GM12878 (cell line): Measurements from ENCODE around the gene STK17A. TPM values are rescaled to one million over a fixed set of nuclear protein-coding genes. Genes with fewer than 3 reads are reported as not detected.

Experiments used
- ATAC-seq: fragments of 200-7000 bp; cut with Tn5 transposase; 3 replicates; pipeline ENCODE4 v1.9.1; 2020; ENCODE audit warnings: mild to moderate bottlenecking, moderate library complexity
- BruUV-seq: library from RNA; stranded (reverse); fragments of 400-500 nt; replicated peaks from 2 replicates; lab custom pipeline; 2021; lab: Mats Ljungman, UMichigan
- CTCF ChIA-PET: fragments of 300-600 bp; sonication (Branson Sonifier 250); formaldehyde crosslinking; extraction: SDS; loops from one replicate; lab custom pipeline; 2021; ENCODE audit warnings: inconsistent platforms; lab: Yijun Ruan, JAX
- POLR2A ChIA-PET: fragments of 350-600 bp; formaldehyde crosslinking; extraction: SDS; loops from one replicate; lab custom pipeline; 2021; ENCODE audit warnings: inconsistent platforms; lab: Charles Lee
- RAD21 ChIA-PET: fragments of 300-600 bp; sonication (Branson Sonifier 250); formaldehyde crosslinking; loops from one replicate; lab custom pipeline; 2023; ENCODE audit warnings: antibody characterized with exemption; ENCODE audit not compliant: unreplicated experiment; lab: Charles Lee
- SMC1A ChIA-PET: fragments of 300-600 bp; sonication (Branson Sonifier 250); formaldehyde crosslinking; loops from one replicate; lab custom pipeline; 2023; ENCODE audit not compliant: unreplicated experiment, uncharacterized antibody; lab: Charles Lee
- DNase-seq: peaks from one replicate; pipeline ENCODE4 v3.0.0-alpha.2; 2011; ENCODE audit warnings: low read depth, low spot score
- FAIRE-seq: peaks from 3 replicates; lab custom pipeline; 2011; peaks lifted over from hg19 to GRCh38; lab: Jason Lieb, UNC
- H2AFZ ChIP-seq: 2 replicates; pipeline ENCODE4 v1.6.0; 2011; ENCODE audit warnings: low read depth, low read length, control low read depth; ENCODE audit not compliant: control insufficient read depth
- H3K27ac ChIP-seq: 2 replicates; pipeline ENCODE4 v1.5.1; 2011; ENCODE audit warnings: control low read depth; ENCODE audit not compliant: control insufficient read depth, insufficient read depth
- H3K27me3 ChIP-seq, 2 experiments: replicated peaks in 1 of 2; 2 replicates each; pipeline versions ENCODE4 v1.6.0 to v1.6.1; 2011; ENCODE audit warnings: low read length in 1 of 2; ENCODE audit not compliant: control insufficient read depth in 2 of 2, insufficient read depth in 2 of 2
- H3K36me3 ChIP-seq, 2 experiments: 2 replicates each; pipeline ENCODE4 v1.5.1; 2011; ENCODE audit warnings: low read length in 1 of 2; ENCODE audit not compliant: control insufficient read depth in 2 of 2, insufficient read depth in 2 of 2
- H3K4me1 ChIP-seq: 2 replicates; pipeline ENCODE4 v1.6.1; 2011; ENCODE audit warnings: mild to moderate bottlenecking, low read length, moderate library complexity, mixed read lengths; ENCODE audit not compliant: control insufficient read depth, insufficient read depth
- H3K4me2 ChIP-seq: 2 replicates; pipeline ENCODE4 v1.6.0; 2011; ENCODE audit warnings: control low read depth; ENCODE audit not compliant: control insufficient read depth, insufficient read depth
- H3K4me3 ChIP-seq: fragments of 200-600 bp; sonication (generic); 2 replicates; pipeline ENCODE4 v1.5.1; 2016
- H3K79me2 ChIP-seq: 2 replicates; pipeline ENCODE4 v1.6.0; 2011; ENCODE audit warnings: low read length; ENCODE audit not compliant: control insufficient read depth, insufficient read depth
- H3K9ac ChIP-seq: 2 replicates; pipeline ENCODE4 v1.8.0; 2011; ENCODE audit warnings: low read length, control low read depth, mixed read lengths; ENCODE audit not compliant: control insufficient read depth, insufficient read depth
- H3K9me3 ChIP-seq: replicated peaks from 3 replicates; pipeline ENCODE4 v1.5.1; 2011; ENCODE audit warnings: mild to moderate bottlenecking, low read length; ENCODE audit not compliant: control insufficient read depth, insufficient read depth
- H4K20me1 ChIP-seq: 2 replicates; pipeline ENCODE4 v1.6.0; 2011; ENCODE audit not compliant: control insufficient read depth, insufficient read depth
- CBFB ChIP-seq: IDR thresholded peaks from 2 replicates; pipeline ENCODE4 v1.6.1; 2016; ENCODE audit warnings: antibody characterized with exemption, low read depth
- EZH2 ChIP-seq: IDR thresholded peaks from 2 replicates; pipeline ENCODE4 v1.6.1; 2012; ENCODE audit warnings: low read depth, mild to moderate bottlenecking, control low read depth, inconsistent platforms, low read length, borderline replicate concordance; ENCODE audit not compliant: control insufficient read depth
- LARP7 ChIP-seq: fragments of 450-650 bp; IDR thresholded peaks from 2 replicates; pipeline ENCODE4 v1.6.1; 2017; ENCODE audit warnings: mild to moderate bottlenecking
- POU2F2 ChIP-seq: IDR thresholded peaks from 3 replicates; pipeline ENCODE4 v1.6.1; 2011; ENCODE audit warnings: low read depth, mild to moderate bottlenecking, low read length, borderline replicate concordance
- SMAD5 ChIP-seq: IDR thresholded peaks from 2 replicates; pipeline ENCODE4 v1.6.1; 2016; ENCODE audit warnings: antibody characterized with exemption, low read depth
- SPI1 ChIP-seq: IDR thresholded peaks from 2 replicates; pipeline ENCODE4 v1.6.1; 2011; ENCODE audit warnings: low read depth, mild to moderate bottlenecking, low read length, moderate library complexity, borderline replicate concordance; ENCODE audit not compliant: insufficient read depth
- ZNF384 ChIP-seq: IDR thresholded peaks from 2 replicates; pipeline ENCODE4 v1.6.1; 2012; ENCODE audit warnings: low read depth, mild to moderate bottlenecking, low read length, improper control_type of control experiment, borderline replicate concordance
- WGBS: methylation state at CpG from one replicate; pipeline ENCODE4 v1.1.6; 2016; ENCODE audit warnings: low lambda C conversion rate; ENCODE audit not compliant: insufficient replicate concordance, insufficient coverage; ENCODE audit errors: missing lambda C conversion rate; 5-methylcytosine and 5-hydroxymethylcytosine counted together
- in situ Hi-C: fragments of 300-500 bp; cut with MboI; formaldehyde crosslinking; loops from 9 replicates; pipeline ENCODE4 v1.14.3; 2018; ENCODE audit warnings: mixed read lengths
- intact Hi-C: fragments of 100-400 bp; cut with micrococcal nuclease; formaldehyde crosslinking; loops from one replicate; pipeline ENCODE4 v1.14.2; 2022; ENCODE audit not compliant: unreplicated experiment
- polyA plus RNA-seq, 11 experiments: library from polyadenylated mRNA; depleted of rRNA in 4 of 11; unstranded in 6 of 11; stranded (reverse) in 5 of 11; fragments of >200 nt; fragmentation: Nextera tagmentation in 4 of 11; fragmentation: Illumina TruSeq in 1 of 11; extraction: Ambion mirVana in 4 of 11; extraction: Trizol in 1 of 11; gene quantifications; 1 replicate in 1 of 11; 2 replicates in 10 of 11; pipeline versions ENCODE4 v1.2.1 to v1.2.3, GENCODE V29; 2011 to 2016; ENCODE audit warnings: inconsistent platforms in 2 of 11, missing spikeins in 2 of 11, low read depth in 1 of 11
- total RNA-seq, 4 experiments: library from RNA; depleted of rRNA in 3 of 4; stranded (reverse); fragments of >200 nt in 3 of 4; fragmentation: Illumina TruSeq in 1 of 4; extraction: Trizol in 1 of 4; gene quantifications; 2 replicates each; pipeline versions ENCODE4 v1.2.1 to v1.2.3, GENCODE V29; 2013 to 2021

Gene STK17A
- total and polyA plus RNA-seq, 10 of the 15 experiments (the other 5 are each of a cell fraction or from before 2014, with no cell fraction given) = 18.5 to 91.6 (median 70.8) TPM

DNA sequence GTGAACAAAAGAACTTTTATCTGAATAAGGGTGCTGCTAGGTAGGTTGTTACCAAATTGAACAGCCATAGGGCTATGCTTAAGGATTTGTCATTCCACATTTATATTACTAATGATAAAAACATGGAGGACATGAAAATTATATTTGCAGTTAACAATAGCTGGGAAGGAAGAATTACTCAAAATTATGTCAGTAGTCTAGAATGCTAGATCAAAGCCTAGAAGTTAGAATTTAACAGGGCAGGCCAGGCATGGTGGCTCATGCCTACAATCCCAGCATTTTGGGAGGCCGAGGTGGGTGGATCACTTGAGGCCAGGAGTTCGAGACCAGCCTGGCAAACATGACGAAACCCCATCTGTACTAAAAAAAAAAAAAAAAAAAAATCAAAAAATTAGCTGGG is 9.4 kb downstream of the STK17A start:
- intact Hi-C loops (no loop called here), in situ Hi-C loops (no loop called here)
- H3K27ac ChIP-seq = peak overlapping the region; percentile 98
- no TSS peak for BruUV-seq
- CTCF ChIA-PET = interaction anchor here (1.0 to 12.5 kb wide), 5 partner anchors 10 to 192 kb away, joined by 3 to 183 read pairs (median 20); partner anchors contain the start of gene STK17A
- H3K9me3 ChIP-seq = no peaks in the 10 kb centered on the region; the same call in 2 of the 3 replicates
- TF ChIP-seq ZNF384 = no peak
- no peak for TF ChIP-seq POU2F2
- no peak for TF ChIP-seq CBFB
- no peak for TF ChIP-seq SPI1
- TF ChIP-seq SMAD5 = no peak
- TF ChIP-seq EZH2 = no peak
- TF ChIP-seq LARP7 = no peak
- H3K79me2 ChIP-seq = peaks cover 99% of the 10 kb centered on the region
- peaks cover 42% of the 10 kb centered on the region for H3K4me1 ChIP-seq
- ATAC-seq = no peak
- SMC1A ChIA-PET = interaction anchor here (0.6 to 9.8 kb wide), 9 partner anchors 9 to 140 kb away, joined by 3 to 163 read pairs (median 5); partner anchors contain the start of genes COA1 and STK17A
- no peak for FAIRE-seq
- H3K36me3 ChIP-seq = peaks cover 2 to 11% of the 10 kb centered on the region in 2 experiments; a peak in 3 of 4 replicates
- WGBS = 80% methylated on average over 2 of the region's 3 CpGs
- H2AFZ ChIP-seq = no peak overlapping the region
- RAD21 ChIA-PET = interaction anchor here (1.2 to 12.2 kb wide), 5 partner anchors 10 to 133 kb away, joined by 4 to 280 read pairs (median 6); partner anchors contain the start of gene STK17A
- H4K20me1 ChIP-seq = no peaks in the 10 kb centered on the region
- POLR2A ChIA-PET = interaction anchor here (0.8 to 9.8 kb wide), 3 partner anchors 29 to 149 kb away, joined by 3 to 138 read pairs (median 3); no protein-coding TSS in a partner anchor
- peak overlapping the region; percentile 70 for H3K4me2 ChIP-seq
- DNase-seq = no peak
- H3K27me3 ChIP-seq = no peaks in the 10 kb centered on the region
- H3K4me3 ChIP-seq = peak overlapping the region; percentile 71
- H3K9ac ChIP-seq = 0 out of 2 replicates have a peak overlapping the region, but pooled peaks have one; percentile 11
